Fibroblast of skin of scalp (primary cell): Measurements from ENCODE around the gene PLLP.
"Not testable (repeated sequence)": the region's sequence is repeated elsewhere in the genome, so short reads cannot be mapped to it uniquely, and the experiment has no call there.

Experiments
- DNase-seq: peaks from one replicate; pipeline ENCODE4 v3.0.0-alpha.2; 2013

Gene PLLP

DNA sequence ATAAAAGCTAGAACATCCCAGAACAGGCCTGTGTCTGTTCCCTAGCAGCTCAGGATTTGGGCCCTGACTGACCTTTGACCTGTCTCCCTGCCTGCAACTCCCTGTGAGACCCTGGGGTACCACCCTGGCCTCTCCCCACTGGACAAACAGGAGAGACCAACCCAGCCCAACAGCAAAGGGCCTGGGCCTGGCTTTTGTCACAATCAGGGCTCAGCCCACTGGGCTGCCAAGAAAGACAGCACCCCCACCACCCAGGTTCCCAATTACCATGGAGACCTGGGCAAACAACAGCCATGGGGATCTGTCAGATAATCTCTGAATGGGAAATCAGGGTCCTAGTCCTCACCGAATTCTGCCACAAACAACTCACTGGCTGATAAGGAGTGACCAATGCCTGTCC is 11.1 kb downstream of the PLLP start:
- no peak for DNase-seq

GRCh38 chr16:57271867-57272495 is 12.5 kb downstream of the PLLP start:
- no peak for DNase-seq

GRCh38 chr16:57271063-57271345 is 13.5 kb downstream of the PLLP start:
- DNase-seq, result no peak

GRCh38 chr16:57270221-57271062 is 14.0 kb downstream of the PLLP start:
- no peak for DNase-seq

- DNase-seq, result no peak
These were observed 15.4 kb downstream of the PLLP start for GRCh38 chr16:57268804-57269800.

DNA sequence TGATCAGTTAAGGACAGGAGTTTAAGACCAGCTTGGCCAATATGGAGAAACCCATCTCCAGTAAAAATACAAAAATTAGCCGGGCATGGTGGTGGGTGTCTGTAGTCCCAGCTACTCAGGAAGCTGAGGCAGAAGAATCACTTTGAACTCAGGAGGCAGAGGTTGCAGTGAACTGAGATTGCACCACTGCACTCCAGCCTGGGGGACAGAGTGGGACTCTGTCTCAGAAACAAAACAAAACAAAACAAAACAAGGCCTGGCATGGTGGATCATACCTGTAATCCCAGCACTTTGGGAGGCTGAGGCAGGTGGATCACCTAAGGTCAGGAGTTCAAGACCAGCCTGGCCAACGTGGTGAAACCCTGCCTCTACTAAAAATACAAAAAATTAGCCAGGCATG is 17.1 kb downstream of the PLLP start:
- DNase-seq, result not testable (repeated sequence)

DNA sequence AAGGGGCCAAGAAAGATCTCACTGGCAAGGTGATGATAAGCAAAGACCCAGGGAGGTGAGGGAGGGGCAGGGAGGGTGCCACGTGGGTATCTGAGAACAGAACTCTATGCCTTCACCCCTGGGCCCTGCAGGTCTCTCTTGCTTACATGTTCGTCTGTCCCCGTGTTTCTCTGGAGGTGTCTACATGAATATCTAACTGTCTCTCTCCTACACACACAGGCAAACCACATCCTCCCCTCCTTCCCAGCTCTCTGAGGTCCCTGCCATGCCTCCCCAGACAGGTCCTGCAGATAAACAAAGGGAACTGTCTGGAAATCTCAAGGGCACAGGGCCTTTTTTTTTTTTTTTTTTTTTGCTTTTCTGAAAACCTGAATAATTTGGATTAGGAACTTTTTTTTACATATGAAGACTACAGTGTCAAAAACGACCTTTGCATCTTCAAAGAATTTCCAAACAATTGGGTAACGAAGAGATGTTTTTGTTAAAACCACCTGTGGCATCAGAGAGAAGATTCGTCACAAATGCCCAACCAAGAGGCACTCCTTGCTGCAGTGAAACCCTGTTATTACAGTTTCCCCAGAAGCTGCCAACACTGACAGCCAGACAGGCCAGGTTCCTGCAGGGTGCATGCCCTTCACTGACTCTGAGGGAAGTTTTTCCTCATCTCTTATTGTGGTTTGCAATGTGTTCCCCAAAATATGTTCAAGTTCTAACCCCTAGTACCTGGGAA is 17.8 kb downstream of the PLLP start:
- no peak for DNase-seq

DNA sequence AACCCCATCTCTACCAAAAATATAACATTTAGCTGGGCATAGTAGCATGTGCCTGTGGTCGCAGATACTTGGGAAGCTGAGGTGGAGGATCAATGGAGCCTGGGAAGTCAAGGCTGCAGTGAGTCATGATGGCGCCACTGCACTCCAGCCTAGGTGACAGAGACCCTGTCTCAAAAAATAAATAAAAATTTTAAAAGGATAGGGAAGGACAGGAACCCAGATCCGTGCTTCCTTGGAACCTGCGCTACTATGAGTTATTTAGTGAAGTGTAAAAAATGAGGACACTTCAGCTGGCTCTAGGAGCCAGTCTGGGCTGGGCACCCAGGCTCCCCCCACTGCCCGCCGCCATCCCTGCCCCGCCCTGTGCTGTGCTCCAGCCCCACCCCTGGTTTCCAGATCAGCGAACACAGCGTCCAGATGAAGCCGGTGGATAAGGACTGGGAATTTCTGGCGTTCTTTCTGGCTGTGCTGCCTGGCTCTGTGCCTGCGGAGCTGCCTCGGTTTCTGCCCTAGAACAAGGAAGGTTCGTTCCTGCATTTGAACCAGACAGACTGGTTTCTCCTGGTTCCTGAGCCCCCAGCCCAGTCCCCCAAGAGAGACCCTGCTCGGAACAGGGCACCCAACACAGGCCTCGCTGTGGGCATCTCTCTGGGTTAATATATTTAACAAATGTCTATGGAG is 18.5 kb downstream of the PLLP start:
- no peak for DNase-seq

- no peak for DNase-seq
These were observed 19.5 kb downstream of the PLLP start for GRCh38 chr16:57264950-57265371.

GRCh38 chr16:57264381-57264780 is 20.1 kb downstream of the PLLP start:
- no peak for DNase-seq

- DNase-seq, result no peak
These were observed 20.7 kb downstream of the PLLP start for GRCh38 chr16:57263541-57264351.

DNA sequence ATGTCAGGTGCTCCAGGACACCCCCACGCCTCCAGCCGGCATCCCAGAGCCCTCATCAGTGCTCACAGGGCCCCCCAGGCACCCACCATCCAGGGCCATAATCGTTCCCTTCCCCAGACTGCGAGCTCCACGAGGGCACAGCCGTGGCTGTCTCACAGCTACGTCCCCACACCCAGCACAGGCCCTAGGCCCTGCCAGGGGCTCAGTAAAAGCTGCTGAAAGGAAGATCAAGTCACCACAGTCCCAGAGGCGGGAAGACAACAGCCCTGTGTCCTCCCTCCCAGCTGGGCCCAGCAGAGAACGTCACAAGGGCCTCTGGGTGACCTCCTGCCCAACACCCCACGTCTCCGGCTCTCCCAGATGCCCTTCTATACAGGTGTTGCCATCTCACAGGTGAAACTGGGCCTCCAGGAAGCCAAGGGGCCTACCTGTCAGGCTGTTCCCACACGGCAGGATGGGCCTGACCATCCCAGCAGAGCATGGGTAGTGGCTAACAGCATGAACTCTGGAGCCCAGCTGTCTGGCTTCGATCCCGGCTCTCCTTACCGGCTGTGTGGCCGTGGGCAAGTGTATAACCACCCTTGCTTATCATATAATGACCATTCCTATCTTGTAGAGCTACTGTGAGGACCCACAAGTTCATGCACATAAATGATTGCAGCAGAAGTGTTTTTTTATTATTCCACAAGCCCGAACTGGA is 21.5 kb downstream of the PLLP start:
- no peak for DNase-seq

- no peak for DNase-seq
These were observed 22.7 kb downstream of the PLLP start for GRCh38 chr16:57261806-57262205.

- DNase-seq, result peak; percentile 55
These were observed 24.1 kb downstream of the PLLP start for GRCh38 chr16:57260294-57260929.

DNA sequence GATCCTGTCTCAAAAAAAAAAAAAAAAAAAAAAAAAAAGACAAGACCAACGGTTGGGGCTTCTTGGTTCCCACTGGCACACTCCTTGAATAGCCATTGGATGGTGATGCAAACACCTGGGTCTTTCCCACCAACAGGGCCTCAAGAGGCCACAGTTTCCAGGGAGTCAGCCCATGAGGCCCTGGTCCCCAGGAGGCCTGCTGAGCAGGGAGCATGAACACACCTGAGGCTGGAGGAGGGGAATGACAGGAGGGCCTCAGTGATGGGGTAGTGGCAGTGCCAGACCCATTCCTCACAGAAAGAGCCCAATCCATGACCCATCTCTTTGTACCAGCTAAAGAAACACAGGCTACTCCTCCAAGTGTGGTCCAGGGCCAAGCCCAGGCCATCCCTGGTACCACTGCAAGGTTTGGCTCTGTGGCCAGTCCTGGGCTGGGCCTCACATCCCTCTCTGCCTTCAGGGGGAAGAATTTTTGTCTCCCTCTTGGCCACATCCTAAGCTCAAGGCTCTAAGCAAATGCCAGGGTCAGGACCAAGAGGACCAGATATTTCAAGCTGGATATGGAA is 25.5 kb downstream of the PLLP start:
- no peak for DNase-seq

GRCh38 chr16:57258226-57258909 is 26.1 kb downstream of the PLLP start:
- no peak for DNase-seq

DNA sequence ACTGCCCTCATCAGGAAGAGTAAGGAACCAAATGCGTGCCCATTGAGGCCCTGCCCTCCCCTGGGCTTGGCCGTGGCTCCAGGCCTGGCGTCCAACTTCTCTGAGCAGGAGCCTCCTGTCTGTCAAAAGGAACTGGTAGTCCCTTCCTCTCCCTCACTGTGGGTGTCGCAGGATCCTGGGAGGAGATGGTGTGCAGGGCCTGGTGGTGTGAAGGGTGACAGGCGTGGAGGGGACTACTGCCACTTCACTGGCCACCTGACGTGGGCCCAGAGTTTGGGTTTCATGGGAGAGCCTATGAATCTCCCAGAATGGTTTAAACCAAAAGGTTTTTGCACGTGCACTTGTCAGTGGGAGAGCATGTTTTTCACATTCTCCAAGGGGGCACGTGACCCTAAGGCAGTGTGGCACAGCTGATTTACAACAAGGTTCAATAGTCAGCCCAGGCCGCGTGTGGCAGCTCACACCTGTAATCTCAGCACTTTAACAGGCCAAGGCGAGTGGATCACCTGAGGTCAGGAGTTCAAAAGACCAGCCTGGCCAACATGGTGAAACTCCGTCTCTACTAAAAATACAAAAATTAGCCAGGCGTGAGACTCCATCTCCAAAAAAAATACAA is 26.9 kb downstream of the PLLP start:
- DNase-seq, result no peak
